NCI-H128 (cell line): ENCODE data around the gene SERPINA3.
"Not testable (repeated sequence)": the region's sequence is repeated elsewhere in the genome, so short reads cannot be mapped to it uniquely, and the experiment has no call there.

Experiments used
- DNase-seq: peaks from one replicate; lab custom pipeline; 2025; ENCODE audit not compliant: unreplicated experiment; lab: John Stamatoyannopoulos, UW

The SERPINA3 gene

GRCh38 chr14:94584591-94585280, 27.5 kb upstream of the SERPINA3 start:
- DNase-seq, result no peak

GRCh38 chr14:94586635-94587034, 25.6 kb upstream of the SERPINA3 start:
- no peak for DNase-seq

GRCh38 chr14:94588311-94588710, 23.9 kb upstream of the SERPINA3 start:
- DNase-seq, result no peak

DNA sequence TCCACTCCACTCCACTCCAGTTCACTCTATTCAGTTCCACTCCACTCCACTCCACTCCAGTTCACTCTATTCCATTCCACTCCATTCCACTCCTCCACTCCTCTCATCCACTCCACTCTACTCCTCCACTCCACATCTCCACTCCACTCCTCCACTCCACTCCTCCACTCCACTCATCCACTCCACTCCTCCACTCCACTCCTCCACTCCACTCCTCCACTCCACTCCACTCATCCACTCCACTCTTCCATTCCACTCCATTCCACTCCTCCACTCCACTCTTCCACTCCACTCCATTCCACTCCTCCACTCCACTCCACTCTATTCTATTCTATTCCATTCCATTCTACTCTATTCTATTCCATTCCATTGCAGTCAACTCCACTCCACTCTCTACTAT, 21.1 kb upstream of the SERPINA3 start:
- no peak for DNase-seq

- DNase-seq, result no peak
These were observed 20.3 kb upstream of the SERPINA3 start for GRCh38 chr14:94591871-94592270.

DNA sequence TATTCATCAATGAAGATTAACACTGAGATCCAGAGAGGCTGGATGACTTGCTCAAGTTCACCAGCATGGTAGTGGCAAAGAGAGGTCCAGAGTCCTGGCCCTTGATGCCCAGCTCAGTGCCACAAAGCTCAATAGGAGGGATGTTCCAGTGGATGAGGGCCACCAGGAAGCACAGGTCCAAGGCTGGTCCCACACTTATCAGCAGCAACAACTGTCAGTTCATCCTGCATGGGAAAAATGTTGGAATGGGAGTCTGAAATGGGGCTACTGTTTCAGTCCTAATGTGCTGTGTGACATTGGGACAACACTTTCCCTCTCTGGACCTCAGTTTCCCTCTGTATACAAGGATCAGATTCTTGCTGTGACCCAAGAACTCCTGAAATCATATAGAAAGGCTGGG, 19.7 kb upstream of the SERPINA3 start:
- no peak for DNase-seq

DNA sequence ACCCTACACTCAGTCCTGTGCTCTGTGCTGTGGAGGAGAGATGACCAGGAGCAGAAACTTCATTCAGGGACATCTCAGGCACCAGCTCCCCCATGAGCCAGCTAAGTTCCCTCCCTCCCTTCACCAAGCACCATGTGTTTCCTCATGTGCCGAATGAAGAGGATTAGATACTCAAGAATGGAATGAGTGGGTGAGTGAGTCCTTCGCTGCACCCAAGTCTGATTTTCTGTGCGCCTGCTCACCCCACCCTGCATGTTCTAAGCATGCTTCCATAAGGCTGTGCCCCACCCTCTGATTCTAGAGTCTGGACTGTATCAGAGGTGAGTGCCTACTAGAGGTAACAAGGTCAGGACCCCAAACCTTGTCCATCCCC, 18.8 kb upstream of the SERPINA3 start:
- no peak for DNase-seq

DNA sequence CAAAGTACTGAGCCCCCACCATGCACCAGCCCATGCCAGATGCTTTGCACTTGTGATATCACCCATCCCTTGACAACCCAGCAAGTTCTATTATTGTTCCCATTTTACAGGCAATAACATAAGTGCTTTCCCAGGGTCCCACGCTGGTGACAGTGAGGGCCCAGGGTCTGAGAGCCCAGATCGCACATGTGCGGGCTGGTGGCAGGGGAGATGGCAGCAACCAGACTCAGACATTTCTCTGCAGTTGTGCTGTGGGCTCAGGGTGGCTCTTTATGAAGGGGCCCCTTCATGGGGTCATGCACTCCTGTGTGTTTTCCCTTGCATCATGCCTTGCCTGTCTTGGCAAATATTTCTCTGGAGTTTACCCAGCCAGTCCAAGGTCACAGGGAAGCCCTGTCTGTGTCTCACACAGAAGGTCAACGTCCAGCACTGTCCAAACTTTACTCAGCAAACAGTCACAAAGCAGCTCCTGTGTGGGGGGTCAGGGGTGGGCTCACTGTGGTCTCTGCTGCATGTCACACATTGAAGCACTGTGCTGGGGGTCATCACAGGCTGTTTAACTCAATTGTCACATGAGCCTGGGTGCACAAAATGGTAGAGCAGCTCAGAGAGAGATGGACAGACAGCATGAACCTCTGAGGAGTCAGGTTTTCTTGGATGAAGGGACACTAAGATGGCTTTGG, 18.3 kb upstream of the SERPINA3 start:
- DNase-seq, result no peak

DNA sequence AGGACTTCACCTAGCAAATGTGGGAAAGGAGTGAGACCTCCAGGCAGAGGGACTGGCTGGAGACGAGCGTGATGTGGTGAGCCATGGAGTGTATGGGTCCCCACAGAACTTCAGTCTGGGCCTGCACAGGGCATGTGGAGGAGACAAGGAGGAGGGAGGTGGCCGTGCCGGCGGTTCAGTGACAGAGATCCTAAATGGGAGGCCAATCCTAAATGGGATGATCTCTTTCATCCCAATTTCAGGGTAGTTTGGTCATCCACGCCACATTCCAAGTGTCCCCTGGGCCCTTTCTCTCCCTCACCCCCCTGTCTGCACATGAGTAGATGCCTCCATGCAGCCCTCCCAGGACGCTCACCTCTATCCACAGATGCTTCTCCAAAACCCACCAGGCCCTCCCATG, 17.8 kb upstream of the SERPINA3 start:
- DNase-seq, result no peak

DNA sequence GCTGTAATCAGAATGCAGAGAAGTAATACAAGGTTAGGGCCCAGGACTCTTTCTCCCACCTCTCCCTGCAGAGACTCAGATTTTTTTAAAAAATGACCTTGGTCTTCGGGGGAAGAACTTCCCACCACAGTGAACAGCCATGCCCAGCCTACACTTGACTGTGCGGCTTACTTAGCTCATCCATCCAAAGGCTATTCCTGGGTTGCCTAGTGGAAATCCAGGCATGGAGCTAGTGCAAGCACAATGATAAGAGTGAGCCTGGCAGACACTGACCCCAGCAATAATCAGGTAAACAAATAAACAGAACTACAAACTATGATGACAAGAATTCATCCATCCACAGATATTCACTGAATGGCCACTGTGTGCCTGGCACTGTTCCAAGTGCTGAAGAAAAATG, 16.3 kb upstream of the SERPINA3 start:
- DNase-seq, result no peak

GRCh38 chr14:94596361-94596760, 15.8 kb upstream of the SERPINA3 start:
- no peak for DNase-seq

- DNase-seq, result no peak
These were observed 14.4 kb upstream of the SERPINA3 start for GRCh38 chr14:94597788-94598187.

DNA sequence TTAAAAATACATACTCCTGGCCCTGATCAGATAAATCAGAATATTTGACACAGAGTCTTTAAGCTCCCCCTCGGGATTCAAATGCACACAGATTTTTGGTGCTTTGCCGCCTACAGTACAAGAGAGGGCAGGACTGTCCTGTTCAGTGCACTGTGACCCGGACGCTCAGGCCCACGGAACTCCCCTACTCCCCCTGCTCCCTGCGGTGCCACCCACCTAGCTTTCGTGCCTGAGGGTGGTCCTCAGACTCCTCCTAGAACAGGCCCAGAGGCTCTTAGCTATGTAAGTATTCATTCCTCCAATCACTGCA, 13.7 kb upstream of the SERPINA3 start:
- no peak for DNase-seq

- no peak for DNase-seq
These were observed 13.2 kb upstream of the SERPINA3 start for GRCh38 chr14:94598816-94599655.

DNA sequence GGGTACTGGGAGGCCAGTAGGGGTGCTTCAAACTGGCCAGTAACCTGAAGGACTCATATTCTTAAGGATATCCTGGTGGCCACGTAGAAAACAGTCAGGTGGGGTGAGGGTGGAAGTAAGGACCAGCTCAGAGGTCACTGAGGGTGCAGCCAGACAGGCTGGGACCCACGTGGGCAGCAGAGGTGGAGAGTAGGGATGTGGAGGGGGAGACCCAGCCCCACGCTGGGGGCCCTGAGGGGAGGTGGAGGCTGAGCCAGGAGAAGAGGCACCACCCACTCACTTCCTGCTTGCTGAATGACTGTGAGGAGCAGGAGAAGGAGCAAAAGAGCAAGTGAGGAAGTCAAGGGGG, 12.6 kb upstream of the SERPINA3 start:
- DNase-seq, result no peak

GRCh38 chr14:94600148-94600545, 12.0 kb upstream of the SERPINA3 start:
- DNase-seq, result no peak

DNA sequence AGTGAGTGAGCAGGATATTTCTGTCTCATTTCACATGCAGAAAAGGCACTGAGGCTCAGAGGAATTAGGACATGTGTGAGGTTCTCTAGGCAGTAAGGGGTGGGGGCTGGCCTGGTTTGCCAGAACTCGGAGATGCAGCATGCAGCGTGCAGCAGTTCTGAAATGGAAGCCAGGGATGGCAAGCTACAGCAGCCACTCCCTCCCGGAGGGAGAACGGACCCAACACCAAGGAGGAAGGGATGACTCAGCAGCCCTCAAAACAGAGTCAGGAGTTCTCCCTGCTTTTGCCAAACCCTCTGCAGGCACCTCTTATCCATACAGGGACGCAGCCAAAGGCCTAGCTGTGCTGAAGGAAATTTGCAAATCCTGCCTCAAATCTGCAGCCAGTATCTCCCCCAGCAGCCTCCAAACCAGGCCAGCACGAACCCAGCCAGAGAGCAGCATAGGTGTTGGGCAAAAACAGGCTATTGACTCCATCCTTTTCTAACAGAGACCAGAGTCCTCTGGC, 10.3 kb upstream of the SERPINA3 start:
- DNase-seq, result no peak

- no peak for DNase-seq
These were observed 9.5 kb upstream of the SERPINA3 start for GRCh38 chr14:94602722-94603121.

GRCh38 chr14:94605361-94605760, 6.8 kb upstream of the SERPINA3 start:
- no peak for DNase-seq

DNA sequence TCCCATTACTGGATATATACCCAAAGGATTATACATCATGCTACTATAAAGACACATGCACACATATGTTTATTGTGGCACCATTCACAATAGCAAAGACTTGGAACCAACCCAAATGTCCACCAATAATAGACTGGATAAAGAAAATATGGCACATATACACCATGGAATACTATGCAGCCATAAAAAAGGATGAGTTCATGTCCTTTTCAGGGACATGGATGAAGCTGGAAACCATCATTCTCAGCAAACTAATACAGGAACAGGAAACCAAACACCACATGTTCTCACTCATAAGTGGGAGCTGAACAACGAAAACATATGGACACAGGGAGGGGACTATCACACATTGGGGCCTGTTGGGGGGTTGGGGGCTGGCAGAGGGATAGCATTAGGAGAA, 3.2 kb upstream of the SERPINA3 start:
- DNase-seq, result not testable (repeated sequence)

GRCh38 chr14:94611179-94611578, 1.0 kb upstream of the SERPINA3 start:
- no peak for DNase-seq
